Cortex of kidney (tissue), 1 donor: ENCODE results near the gene CD96.
"Not testable (repeated sequence)": the region's sequence is repeated elsewhere in the genome, so short reads cannot be mapped to it uniquely, and the experiment has no call there.

Experiments used
- DNase-seq: peaks from one replicate; lab custom pipeline; 2025; lab: John Stamatoyannopoulos, UW

CD96 gene

GRCh38 chr3:111541911-111542483 is at the start of gene CD96:
Gene CD96 (plus strand): TSS chr3:111542197. CDS start chr3:111542249, 52 bp downstream.
- DNase-seq = no peak

GRCh38 chr3:111493276-111493675 is 48.7 kb upstream of the CD96 start:
- DNase-seq = no peak

- no peak for DNase-seq
Measured at GRCh38 chr3:111496894-111497559, 45.0 kb upstream of the CD96 start.

- no peak for DNase-seq
Measured at GRCh38 chr3:111498022-111498421, 44.0 kb upstream of the CD96 start.

- DNase-seq = no peak
Measured at GRCh38 chr3:111506435-111506834, 35.6 kb upstream of the CD96 start.

GRCh38 chr3:111509308-111509707 is 32.7 kb upstream of the CD96 start:
- DNase-seq = no peak

GRCh38 chr3:111517801-111518200 is 24.2 kb upstream of the CD96 start:
- no peak for DNase-seq

GRCh38 chr3:111519178-111519855 is 22.7 kb upstream of the CD96 start:
- no peak for DNase-seq

- no peak for DNase-seq
Measured at GRCh38 chr3:111521891-111522290, 20.1 kb upstream of the CD96 start.

- DNase-seq = not testable (repeated sequence)
Measured at GRCh38 chr3:111524486-111524885, 17.5 kb upstream of the CD96 start.

GRCh38 chr3:111531446-111531845 is 10.6 kb upstream of the CD96 start:
- no peak for DNase-seq

GRCh38 chr3:111534701-111535100 is 7.3 kb upstream of the CD96 start:
- no peak for DNase-seq

- DNase-seq = no peak
Measured at GRCh38 chr3:111538111-111538510, 3.9 kb upstream of the CD96 start.

GRCh38 chr3:111538681-111539083 is 3.3 kb upstream of the CD96 start:
- DNase-seq = no peak

- DNase-seq = no peak
Measured at GRCh38 chr3:111539351-111540331, 2.4 kb upstream of the CD96 start.

GRCh38 chr3:111541391-111541790 is 606 bp upstream of the CD96 start:
- DNase-seq = no peak

- no peak for DNase-seq
Measured at GRCh38 chr3:111542611-111543300, 759 bp downstream of the CD96 start.

- no peak for DNase-seq
Measured at GRCh38 chr3:111545349-111545748, 3.4 kb downstream of the CD96 start.

- no peak for DNase-seq
Measured at GRCh38 chr3:111547631-111548030, 5.6 kb downstream of the CD96 start.

GRCh38 chr3:111548092-111548491 is 6.1 kb downstream of the CD96 start:
- DNase-seq = no peak

GRCh38 chr3:111548756-111549155 is 6.8 kb downstream of the CD96 start:
- no peak for DNase-seq

- not testable (repeated sequence) for DNase-seq
Measured at GRCh38 chr3:111561902-111562301, 19.9 kb downstream of the CD96 start.
